KMS-11 (cell line): Measurements from ENCODE around the gene TMEM106A.

ENCODE experiments used
- H2AFZ ChIP-seq: fragments of 200-600 bp; sonication (generic); 2 replicates; pipeline ENCODE4 v1.6.1; 2016; ENCODE audit warnings: antibody characterized with exemption, mixed run types, low read depth
- H3K27ac ChIP-seq: fragments of 200-600 bp; sonication (generic); 2 replicates; pipeline ENCODE4 v1.6.1; 2016; ENCODE audit warnings: mild to moderate bottlenecking, mixed run types
- H3K27me3 ChIP-seq: fragments of 200-600 bp; sonication (generic); 2 replicates; pipeline ENCODE4 v1.6.1; 2017; ENCODE audit warnings: mild to moderate bottlenecking, low read depth, mixed run types, moderate library complexity; ENCODE audit not compliant: insufficient read depth
- H3K36me3 ChIP-seq: fragments of 200-600 bp; sonication (generic); 2 replicates; pipeline ENCODE4 v1.6.1; 2017; ENCODE audit warnings: mild to moderate bottlenecking, mixed run types; ENCODE audit not compliant: insufficient read depth
- H3K4me1 ChIP-seq: fragments of 200-600 bp; sonication (generic); 2 replicates; pipeline ENCODE4 v1.6.1; 2016; ENCODE audit warnings: mild to moderate bottlenecking, low read depth, mixed run types; ENCODE audit not compliant: poor library complexity, severe bottlenecking
- H3K4me2 ChIP-seq: fragments of 200-600 bp; sonication (generic); 2 replicates; pipeline ENCODE4 v1.7.0; 2016; ENCODE audit warnings: mild to moderate bottlenecking, mixed run types
- H3K4me3 ChIP-seq: fragments of 200-600 bp; sonication (generic); IDR thresholded peaks from 2 replicates; pipeline ENCODE4 v1.6.1; 2017; ENCODE audit warnings: low read depth, low read length, mixed read lengths; ENCODE audit not compliant: insufficient read depth
- H3K79me2 ChIP-seq: fragments of 200-600 bp; sonication (generic); 2 replicates; pipeline ENCODE4 v1.6.1; 2016; ENCODE audit warnings: low read depth, mixed run types; ENCODE audit not compliant: insufficient read depth
- H3K9ac ChIP-seq: fragments of 200-600 bp; sonication (generic); 2 replicates; pipeline ENCODE4 v1.6.1; 2016; ENCODE audit warnings: mild to moderate bottlenecking, mixed run types
- H4K20me1 ChIP-seq: fragments of 200-600 bp; sonication (generic); 2 replicates; pipeline ENCODE4 v1.6.1; 2016; ENCODE audit warnings: mild to moderate bottlenecking, mixed run types; ENCODE audit not compliant: insufficient read depth
- CTCF ChIP-seq: fragments of 200-600 bp; sonication (generic); conservative IDR thresholded peaks from 2 replicates; pipeline ENCODE4 v1.6.1; 2017; ENCODE audit warnings: low read depth, mild to moderate bottlenecking, antibody characterized with exemption, low read length, moderate library complexity, mixed read lengths

Gene TMEM106A

DNA sequence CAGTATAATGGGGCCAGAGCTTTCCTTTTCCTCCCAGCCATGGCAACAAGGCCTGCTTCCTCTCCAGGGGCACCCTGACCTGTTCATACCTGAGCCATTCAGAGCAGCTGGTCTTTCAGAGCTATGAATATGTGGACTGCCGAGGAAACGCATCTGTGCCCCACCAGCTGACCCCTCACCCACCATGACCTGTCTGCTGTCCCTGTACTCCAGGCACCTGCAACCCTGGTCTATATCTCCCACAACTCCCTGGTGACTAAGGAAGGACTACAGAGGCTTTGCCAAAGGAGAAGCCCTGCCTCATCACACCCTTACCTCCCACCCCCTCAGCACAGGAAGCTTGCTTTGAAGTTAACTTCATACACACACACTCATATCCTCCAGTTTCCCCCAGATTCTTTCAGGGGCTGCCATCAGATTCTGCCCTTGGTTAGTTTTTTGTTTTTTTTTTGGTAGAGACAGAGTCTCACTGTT is 6.0 kb downstream of the TMEM106A start:
- no peak for TF ChIP-seq CTCF
- no peaks in the 10 kb centered on the region for H3K27me3 ChIP-seq
- no peaks in the 10 kb centered on the region for H4K20me1 ChIP-seq
- no peak overlapping the region for H3K27ac ChIP-seq
- H3K36me3 ChIP-seq = no peaks in the 10 kb centered on the region
- no peak overlapping the region for H3K9ac ChIP-seq
- H3K79me2 ChIP-seq = no peaks in the 10 kb centered on the region
- peaks cover 12% of the 10 kb centered on the region for H3K4me1 ChIP-seq
- H3K4me2 ChIP-seq = no peak overlapping the region
- H3K4me3 ChIP-seq = no peak overlapping the region
- no peak overlapping the region for H2AFZ ChIP-seq

DNA sequence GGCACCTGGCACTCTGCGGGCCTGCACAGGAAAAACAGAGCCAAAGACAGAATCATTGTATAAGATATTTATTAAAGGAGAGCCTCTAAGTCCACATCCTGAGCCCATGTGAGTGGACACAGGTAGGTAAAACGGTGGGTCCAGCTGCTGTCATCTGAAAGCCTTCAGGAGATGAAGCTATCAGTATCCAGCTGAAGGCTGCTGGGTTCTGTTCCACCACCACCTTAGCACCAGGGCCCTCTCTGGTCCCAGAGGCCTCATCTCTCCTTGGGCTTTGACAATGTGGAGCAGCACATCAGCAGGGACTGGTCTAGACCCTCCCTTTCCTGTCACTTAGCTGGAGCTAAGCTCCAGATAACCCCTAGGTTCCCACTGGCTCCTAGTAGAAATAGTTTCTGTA is 7.3 kb downstream of the TMEM106A start:
- Histone ChIP-seq H3K27ac (no peak overlapping the region), H3K4me2 (no peak overlapping the region), H3K4me3 (no peak overlapping the region), H2AFZ (no peak overlapping the region), H3K36me3 (no peaks in the 10 kb centered on the region), H3K9ac (no peak overlapping the region), H3K27me3 (no peaks in the 10 kb centered on the region), H4K20me1 (no peaks in the 10 kb centered on the region), H3K79me2 (no peaks in the 10 kb centered on the region), H3K4me1 (no peaks in the 10 kb centered on the region)
- TF ChIP-seq CTCF = no peak

GRCh38 chr17:43219746-43220380 is 8.2 kb downstream of the TMEM106A start:
- Histone ChIP-seq H3K27ac (no peak overlapping the region), H4K20me1 (no peaks in the 10 kb centered on the region), H3K9ac (no peak overlapping the region), H3K36me3 (no peaks in the 10 kb centered on the region), H3K4me3 (no peak overlapping the region), H3K4me1 (no peaks in the 10 kb centered on the region), H2AFZ (no peak overlapping the region), H3K27me3 (no peaks in the 10 kb centered on the region), H3K79me2 (no peaks in the 10 kb centered on the region), H3K4me2 (no peak overlapping the region)
- TF ChIP-seq CTCF = no peak

GRCh38 chr17:43220511-43221125 is 8.9 kb downstream of the TMEM106A start:
- Histone ChIP-seq H3K36me3 (no peaks in the 10 kb centered on the region), H3K4me2 (no peak overlapping the region), H4K20me1 (no peaks in the 10 kb centered on the region), H2AFZ (no peak overlapping the region), H3K4me1 (no peaks in the 10 kb centered on the region), H3K9ac (no peak overlapping the region), H3K4me3 (no peak overlapping the region), H3K27me3 (no peaks in the 10 kb centered on the region), H3K79me2 (no peaks in the 10 kb centered on the region), H3K27ac (no peak overlapping the region)
- no peak for TF ChIP-seq CTCF
